HG03064 (cell line): ENCODE data around the gene WDR5B.

ENCODE experiments used
- ATAC-seq: cut with Tn5 transposase; IDR thresholded peaks from one replicate; pipeline ENCODE4 v1.9.1; 2021; ENCODE audit warnings: low read depth; ENCODE audit not compliant: unreplicated experiment

The WDR5B gene

DNA sequence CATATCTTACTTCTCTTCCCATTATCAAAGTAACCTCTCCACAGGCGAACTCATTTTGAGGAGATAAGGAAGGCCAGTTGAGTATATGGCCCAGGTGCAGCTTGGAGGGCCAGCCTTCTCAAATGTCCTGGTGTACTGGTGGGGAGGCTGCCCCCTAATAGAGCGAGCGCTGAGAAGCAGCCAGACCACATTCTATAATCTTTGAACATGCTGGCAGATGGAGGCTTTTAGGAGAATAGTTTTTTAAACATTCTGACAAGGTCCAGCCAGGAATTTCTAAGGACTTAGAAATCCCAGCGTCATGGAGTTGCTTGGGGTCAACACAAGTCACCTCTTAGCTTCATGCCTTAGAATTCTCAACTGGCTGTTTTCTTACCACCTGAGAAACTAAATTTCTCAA, 5.8 kb downstream of the WDR5B start:
- ATAC-seq, result no peak

DNA sequence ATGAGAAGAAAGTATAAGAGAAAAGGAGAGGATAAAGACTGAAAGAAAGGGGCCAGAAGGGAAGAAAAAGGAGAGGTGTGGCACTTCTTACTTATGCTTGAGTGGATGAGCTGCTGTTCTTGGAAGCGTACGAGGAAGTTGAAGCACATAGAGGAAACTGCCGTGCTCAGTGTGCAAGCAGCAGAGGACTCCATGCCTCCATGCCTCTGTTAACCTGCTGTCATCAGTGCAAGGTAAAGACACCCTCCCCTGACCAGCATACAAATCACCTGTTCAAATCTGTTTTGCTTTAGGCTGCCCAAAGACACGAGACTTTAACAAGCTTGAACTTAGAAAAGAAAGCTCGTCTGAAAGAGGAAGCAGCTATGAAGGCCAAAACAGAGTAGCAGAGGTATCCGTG, 6.4 kb downstream of the WDR5B start:
- no peak for ATAC-seq

DNA sequence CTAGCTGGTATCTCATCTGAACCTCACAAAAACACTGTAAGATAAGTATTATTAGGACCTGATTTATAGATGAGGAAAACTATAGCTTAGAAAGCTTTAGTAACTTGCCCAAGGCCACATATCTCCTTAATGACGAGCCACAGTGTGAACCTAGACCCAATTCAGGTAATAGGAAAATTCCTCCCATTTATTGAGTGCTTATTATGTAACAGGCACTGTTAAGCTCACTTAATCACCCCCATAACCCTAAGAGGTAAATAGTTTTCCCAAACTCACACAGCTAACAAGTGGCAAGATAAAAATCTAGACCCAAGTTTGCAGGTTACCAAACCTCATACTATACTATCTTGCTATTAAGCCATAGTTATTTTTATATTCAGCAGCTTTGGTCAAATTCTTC, 7.9 kb downstream of the WDR5B start:
- no peak for ATAC-seq

DNA sequence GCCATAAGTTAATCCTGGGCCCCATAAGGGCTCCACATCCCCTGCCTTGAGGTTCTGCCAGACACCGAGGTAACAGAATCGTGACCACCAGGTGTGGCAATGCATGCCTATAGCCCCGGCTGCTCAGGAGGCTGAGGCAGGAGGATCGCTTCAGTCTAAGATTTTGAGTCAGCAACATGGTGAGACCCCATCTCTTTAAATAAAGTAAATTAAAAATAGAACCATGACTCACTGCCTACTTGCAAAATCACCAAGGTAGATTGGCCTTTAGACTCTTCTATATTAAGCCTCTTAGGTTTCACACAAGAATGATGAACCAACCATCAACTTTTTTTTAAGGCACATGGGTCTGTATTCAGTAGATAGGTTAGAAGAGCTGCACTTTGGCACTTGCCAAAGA, 9.7 kb downstream of the WDR5B start:
- no peak for ATAC-seq

DNA sequence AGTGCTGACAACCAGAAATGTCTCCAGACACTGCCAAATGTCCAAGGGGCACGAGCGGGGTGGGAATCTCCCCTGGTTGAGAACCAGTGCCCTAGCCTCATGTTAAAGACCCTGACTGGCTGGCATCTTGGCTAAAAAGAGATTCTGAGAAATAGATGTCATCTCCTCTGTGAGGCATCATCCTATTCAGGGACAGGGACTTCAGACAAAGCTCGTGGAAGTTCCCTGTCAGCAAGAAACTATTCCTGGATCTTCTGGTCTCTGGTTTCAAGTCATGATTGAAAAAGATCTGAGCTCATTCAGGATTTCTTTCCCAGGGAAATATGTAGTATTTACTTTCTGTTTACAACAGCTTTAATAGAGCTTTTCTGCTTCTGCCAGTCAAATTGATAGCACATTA, 10.8 kb downstream of the WDR5B start:
- ATAC-seq, result no peak

DNA sequence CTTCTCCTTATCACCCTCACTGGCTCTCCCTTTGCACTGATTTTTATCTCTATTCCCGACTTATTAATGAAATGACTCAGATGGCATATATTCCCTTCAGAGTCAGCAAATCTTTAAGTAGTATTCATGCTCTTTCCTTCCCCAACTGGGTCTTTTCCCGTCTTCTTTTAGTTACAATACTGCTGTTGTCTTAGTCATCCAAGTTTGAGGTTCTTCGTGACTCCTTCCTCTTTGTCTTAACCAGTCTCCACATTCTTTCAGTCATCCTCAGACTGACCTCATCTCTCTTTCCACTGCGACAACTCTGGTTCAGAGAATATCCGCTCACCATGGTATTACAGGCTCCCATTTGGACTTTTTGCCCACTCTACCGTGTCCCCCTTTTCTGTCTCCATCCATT, 12.4 kb downstream of the WDR5B start:
- no peak for ATAC-seq

DNA sequence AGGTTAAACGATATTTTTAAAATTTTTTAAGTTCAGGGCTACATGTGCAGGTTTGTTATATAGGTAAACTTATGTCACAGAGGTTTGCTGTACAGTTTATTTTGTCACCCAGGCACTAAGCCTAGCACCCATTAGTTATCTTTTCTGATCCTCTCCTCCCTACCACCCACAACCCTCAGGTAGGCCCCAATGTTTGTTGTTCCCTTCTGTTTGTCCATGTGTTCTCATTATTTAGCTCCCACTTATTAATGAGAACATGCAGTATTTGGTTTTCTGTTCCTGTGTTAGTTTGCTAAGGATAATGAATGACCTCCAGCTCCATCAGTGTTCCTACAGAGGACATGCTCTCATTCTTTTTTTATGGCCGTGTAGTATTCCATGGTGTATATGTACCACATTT, 16.9 kb downstream of the WDR5B start:
- ATAC-seq, result no peak

DNA sequence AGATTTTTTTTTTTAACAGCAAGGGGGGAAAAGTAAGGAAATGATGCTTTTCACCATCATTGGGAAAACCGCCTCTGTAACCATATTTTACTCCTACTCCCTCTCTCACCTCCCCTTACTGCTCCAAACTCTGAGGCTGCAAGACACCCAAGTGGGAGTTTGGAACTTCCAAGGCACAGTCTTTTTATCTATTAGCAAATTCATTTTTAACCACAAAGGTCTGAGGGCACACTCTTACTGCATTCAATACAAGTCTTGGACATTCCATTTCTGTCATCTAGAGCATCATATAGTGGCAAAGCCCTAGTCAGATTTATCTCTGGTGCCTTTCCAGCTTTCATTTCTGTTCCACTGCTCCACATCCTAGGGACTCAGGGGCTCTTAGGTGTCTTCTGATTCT, 18.7 kb downstream of the WDR5B start:
- ATAC-seq, result no peak

DNA sequence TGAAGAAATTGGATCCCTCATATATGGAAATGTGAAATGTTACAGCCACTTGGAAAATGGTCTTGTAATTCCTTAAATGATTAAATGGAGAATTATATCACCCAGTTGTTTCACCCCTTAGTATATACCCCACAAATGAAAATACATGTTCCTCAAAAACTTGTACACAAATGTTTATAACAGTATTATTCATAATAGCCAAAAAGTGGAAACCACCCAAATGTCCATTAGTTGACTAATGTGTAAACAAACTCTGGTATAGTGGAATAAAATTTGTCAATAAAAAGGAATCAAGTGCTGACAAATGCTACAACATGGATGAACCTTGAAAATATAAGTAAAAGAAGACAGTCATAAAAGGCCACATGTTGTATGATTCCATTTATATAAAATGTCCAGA, 19.4 kb downstream of the WDR5B start:
- ATAC-seq, result no peak

DNA sequence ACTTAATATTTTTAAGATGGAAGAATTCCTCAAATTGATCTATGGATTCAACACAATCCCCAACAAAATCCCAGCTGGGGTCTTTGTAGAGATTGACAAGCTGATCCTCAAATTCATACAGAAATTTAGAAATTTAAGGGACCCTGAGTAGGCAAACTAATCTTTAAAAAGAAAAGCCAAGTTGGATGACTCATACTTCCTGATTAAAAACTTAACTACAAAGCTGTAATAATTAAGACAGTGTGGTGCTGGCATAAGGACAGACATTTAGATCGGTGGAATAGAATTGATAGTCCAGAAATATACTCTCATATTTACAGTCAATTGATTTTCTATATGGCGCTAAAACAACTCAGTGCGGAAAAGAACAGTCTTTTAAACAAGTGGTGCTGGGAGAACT, 20.3 kb downstream of the WDR5B start:
- no peak for ATAC-seq

DNA sequence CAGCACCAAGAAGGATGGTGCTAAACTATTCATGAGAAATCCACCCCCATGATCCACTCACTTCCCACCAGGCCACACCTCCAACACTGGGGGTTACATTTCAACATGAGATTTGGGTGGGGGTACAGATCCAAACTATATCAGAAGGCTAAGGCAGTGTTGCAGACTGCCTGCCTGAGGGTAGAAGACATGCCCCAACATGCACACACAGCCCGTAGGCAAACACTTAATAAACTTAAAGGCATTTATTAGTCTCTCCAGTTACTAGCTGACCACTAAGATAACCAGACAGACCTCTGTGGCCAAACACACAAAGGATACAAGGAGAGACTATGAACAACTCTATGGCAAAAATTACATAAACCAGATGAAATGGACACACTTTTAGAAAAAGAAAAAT, 21.7 kb downstream of the WDR5B start:
- no peak for ATAC-seq

DNA sequence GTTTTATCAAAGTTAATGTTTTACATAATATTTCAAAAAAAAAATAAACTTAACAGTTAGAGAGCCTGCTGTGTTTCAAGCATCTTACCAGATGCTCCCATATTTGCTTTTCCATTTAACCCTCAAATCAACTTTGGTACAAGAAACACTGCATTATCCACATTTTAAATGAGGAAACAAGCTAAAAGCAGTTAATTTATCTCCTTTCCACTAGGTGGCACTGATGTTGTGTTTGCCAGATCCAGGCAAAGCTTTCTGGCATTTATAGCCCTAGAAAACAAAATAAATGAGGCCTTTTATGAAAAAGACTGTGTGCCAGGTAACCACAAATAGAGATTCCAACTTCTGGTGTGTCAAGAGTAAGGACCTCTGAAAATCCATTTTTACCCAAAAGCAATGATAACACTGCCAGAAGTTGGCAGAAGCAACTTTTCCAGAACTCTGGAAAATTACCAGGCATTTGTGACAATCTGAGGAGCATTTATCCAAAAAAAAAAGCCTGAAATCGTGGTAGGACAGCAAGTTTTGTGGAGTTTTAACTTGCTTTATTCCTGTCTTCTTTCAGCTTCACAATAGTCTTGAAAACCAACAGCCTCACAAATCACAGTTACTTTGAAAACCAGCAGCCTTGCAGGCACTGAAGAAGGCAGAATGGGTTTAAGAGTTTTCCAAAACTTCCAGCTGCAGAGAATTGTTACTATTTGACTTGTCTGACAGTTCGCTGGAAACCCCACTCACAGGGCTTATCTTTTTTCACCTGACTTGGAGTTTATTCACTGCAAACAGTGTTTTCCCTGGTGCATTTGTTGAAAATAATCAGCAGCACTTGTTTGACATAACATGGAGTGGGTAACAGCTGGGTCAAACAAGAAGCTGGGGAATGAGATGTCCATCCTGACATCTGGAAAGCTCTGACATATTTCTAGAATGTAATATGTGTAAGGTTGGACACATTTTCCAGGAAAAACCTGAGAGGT, 22.7 kb downstream of the WDR5B start:
- ATAC-seq, result no peak

DNA sequence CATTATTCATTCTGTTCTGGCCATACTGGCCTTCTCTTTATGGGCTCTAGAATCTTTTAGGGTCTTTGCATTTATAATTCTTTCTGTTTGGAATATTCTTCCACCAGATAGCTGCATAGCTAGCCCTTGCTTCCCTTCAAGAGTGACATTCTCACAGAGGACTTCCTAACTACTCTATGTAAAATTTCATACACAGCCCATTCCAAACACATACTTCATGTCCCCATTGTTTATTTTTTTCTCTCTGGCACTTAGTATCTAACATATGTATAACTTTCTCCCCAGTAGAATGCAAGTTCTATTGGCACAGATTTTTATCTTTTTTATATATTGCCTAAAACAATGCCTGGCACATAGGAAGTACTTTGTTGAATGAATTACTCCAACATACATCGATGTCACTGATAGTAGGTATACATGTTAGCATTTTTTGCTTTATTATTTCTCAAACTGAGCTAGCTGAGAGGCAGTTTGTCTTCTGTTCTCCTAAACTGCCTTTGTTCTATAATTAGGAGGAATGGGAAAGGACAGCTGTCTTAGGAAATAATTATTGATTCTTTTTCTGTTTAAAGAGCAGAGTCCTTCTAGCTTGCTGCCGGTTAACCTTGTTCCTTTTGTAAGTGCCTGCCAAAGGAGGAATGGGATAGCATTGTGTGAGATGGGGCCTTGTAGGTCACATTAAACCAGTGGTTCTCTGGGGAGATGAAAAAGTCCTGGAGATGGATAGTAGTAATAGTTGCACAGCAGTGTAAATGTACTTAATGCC, 24.0 kb downstream of the WDR5B start:
- no peak for ATAC-seq

DNA sequence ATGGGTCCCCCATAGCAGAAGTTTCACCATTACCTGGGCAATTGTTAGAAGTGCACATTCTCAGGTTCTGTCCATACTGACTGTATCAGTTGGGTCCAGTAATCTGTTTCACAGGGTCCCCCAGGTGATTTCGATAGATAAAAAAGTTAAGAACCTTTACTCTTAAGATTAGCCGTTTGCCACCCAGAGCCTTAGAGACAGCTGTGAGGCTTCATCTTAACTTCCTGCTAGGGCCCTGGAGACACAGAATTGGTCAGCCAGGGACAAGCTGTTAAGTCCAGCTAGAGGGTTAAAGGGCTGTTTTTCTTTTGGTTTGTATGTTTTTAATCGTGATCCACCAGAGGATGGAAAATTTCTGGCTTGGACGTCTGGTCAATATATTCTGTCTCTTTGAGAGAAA, 25.2 kb downstream of the WDR5B start:
- ATAC-seq, result no peak

DNA sequence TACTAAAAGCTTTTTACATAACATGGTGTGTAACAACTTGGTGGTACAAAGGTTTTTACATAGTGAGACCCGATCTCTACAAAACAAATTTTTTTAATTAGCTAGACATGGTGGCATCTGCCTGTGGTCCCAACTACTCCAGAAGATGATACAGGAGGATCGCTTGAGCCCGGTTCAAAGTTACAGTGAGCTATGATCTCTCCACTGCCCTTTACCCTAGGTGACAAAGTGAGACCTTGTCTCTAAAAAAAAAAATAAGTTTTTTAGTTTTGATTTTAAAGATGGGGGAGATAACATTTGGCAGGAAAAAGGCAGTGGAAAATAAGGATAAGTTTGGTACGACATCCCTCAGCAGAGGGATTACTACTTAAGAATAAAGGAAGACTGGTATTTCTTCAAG, 26.0 kb downstream of the WDR5B start:
- no peak for ATAC-seq

DNA sequence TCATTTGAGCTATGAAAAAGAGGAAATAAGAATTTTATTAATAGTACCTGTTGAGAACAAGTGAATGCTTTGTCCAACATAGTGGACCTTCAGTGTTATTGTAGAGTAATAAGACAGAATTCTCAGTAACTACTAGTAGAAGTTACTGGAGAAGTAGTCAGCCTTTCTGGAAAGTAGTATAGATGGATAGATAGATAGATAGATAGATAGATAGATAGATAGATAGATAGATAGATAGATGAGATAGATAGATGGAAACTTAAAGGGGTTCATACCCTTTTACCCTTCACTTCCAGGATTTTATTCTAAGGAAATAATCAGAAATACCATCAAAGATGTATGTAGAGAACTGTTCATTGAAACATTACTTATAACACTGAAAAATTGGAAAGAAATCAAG, 26.7 kb downstream of the WDR5B start:
- ATAC-seq, result no peak

DNA sequence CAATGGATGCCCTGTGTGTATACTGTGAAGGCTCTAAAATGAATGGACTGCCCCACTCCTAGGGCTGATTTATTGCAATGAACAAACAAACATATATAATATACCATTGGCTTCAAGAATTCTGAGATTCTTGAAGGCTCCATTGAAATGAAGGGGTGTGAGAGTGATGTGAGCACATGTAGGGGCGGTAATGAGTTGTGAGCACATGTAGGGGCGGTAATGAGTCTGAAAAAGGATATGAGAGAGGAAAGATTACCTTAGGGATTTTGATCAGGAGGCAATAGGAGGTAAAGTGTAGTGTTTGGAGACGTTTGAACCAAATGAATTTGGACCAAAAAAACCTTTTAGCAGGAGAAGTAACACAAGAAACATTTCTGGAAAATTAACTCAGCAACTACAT, 28.2 kb downstream of the WDR5B start:
- ATAC-seq, result no peak

DNA sequence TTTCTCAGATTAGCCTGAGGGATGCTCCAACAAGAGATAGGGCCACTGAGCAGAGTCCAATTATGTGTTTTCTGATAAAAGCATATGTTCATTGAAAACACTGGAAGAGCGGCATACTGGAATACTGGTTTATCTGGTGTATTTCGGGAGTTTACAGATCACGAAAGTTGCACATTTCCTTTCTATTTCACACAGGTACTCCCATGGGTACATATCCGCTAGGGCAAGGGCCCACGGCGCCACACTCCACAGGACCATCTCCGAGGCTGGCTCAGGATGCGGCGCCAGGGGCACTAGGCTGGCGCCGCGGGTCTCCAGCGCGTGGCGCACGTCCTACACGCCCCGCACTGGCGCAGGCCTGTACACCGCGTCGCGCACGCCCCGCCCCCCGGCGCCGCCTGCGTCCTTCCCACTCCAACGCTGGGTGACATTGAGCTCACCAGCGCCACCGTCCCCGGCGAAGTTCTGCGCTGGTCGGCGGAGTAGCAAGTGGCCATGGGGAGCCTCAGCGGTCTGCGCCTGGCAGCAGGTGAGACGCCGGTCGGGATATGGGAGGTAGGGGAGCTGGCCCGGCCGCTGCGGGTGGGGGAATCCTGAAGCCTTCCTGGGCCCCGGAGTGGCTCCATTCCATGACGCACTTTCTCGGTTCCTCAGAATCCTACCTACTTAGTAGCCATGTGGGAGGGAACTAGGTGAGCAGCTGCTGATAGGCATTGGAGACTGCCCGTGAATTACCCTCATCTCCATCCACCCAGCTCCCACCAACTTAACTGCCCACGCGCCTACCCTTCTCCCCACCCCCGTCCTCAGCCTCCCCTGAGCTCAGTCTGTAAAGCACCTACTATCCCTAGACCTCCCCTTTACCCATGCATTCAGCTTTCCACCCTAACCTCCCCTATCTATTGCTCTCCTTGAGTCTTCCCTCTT, 31.8 kb downstream of the WDR5B start, which contains the start of gene FAM162A:
TSS of gene FAM162A (plus strand) at position 412 of the 927 bp plus-strand sequence. CDS start at position 496, 84 bp downstream.
- peak; percentile 91 for ATAC-seq

DNA sequence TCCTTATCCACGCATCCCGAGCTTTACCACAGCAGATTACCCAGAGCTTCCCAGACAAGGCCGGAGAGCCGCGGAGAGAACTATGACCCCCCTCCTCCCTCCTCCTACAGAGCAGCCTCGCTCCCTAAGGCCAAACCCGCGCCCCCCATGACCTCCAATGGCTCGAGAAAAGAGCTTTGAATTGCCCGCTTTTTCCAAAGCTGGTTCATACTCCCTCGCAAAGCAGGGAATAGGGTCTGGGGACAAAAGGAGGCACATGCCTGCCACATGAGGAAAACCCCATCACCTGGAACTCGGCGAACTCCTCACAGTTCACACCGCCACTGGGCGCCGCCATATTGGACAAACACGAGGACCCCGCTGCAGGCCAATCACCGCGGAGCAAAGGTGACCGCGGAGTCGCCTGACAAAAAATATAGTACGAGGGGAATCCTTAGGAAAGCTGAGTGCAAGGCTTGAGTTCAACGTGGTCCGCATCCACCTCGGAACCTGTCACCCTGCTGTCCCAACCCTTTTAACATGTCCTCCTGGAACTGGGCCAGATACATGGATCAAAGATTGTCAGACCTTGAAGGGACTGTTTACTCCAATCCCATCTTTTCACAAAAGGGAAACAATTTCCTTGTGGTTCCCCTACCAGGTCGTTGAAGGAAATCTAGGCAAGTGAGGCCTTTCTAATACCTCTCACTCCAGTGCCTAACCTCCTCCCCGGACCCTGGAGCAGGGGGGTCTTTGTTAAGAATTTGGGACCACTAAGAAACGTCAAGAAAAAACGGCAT, 32.8 kb downstream of the WDR5B start, which contains the start of gene MIX23:
TSS of gene MIX23 (minus strand) at position 344 of the 779 bp plus-strand sequence. CDS start at position 337, 7 bp downstream.
- ATAC-seq, result peak; percentile 34

DNA sequence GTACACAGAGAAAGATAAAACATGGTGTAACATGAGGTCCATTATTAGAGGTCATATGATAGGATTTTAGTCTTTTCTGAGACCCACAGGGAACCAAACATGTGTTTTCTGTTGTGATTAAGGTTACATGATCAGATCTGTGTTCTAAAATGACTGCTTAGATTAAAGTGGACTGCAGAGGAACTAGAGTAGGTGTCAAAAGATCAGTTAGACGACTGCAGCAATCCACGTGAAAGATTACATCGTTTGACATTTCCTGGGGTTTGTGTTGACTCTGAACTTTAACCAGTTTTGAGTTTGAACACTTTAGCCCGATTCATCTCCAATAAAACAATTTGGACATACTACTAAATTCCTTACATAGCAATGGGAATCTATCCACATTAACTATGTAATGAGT, 37.9 kb downstream of the WDR5B start:
- ATAC-seq, result no peak
